HepG2 (cell line): Measurements from ENCODE around the gene SCUBE1. TPM values are rescaled to one million over a fixed set of nuclear protein-coding genes. Genes with fewer than 3 reads are reported as not detected.

Experiments used
- ATAC-seq: fragments of 200-7000 bp; cut with Tn5 transposase; 3 replicates; pipeline ENCODE4 v1.9.1; 2020; ENCODE audit warnings: mild to moderate bottlenecking, moderate library complexity
- BruUV-seq: library from RNA; stranded (reverse); fragments of 400-500 nt; replicated peaks from 2 replicates; lab custom pipeline; 2021; lab: Mats Ljungman, UMichigan
- CTCF ChIA-PET: fragments of 300-600 bp; formaldehyde crosslinking; extraction: SDS; loops from one replicate; lab custom pipeline; 2021; ENCODE audit warnings: low total read pairs, inconsistent platforms, low intra/inter-chr PET ratio; lab: Yijun Ruan, JAX
- POLR2A ChIA-PET: fragments of 350-600 bp; sonication (Branson Sonifier 250); formaldehyde crosslinking; loops from one replicate; lab custom pipeline; 2020; ENCODE audit warnings: antibody characterized with exemption, inconsistent platforms; lab: Yijun Ruan, JAX
- DNase-seq: peaks from one replicate; pipeline ENCODE4 v3.0.0-alpha.2; 2015; ENCODE audit warnings: low spot score
- FAIRE-seq: peaks from 3 replicates; lab custom pipeline; 2011; peaks lifted over from hg19 to GRCh38; lab: Jason Lieb, UNC
- H2AFZ ChIP-seq: one replicate; pipeline ENCODE4 v1.6.1; 2011; ENCODE audit warnings: low read length, inconsistent platforms
- H3K27ac ChIP-seq: fragments of 300-600 bp; 3 replicates; pipeline ENCODE4 v1.8.0; 2011; ENCODE audit warnings: mixed run types, mild to moderate bottlenecking, mixed read lengths, low read length, inconsistent platforms; ENCODE audit not compliant: insufficient read depth; ENCODE audit errors: extremely low read length
- H3K27me3 ChIP-seq, 2 experiments: fragments of 200-600 bp in 1 of 2; 2 replicates in 1 of 2; 3 replicates in 1 of 2; pipeline versions ENCODE4 v1.6.0 to v1.8.0; 2011; ENCODE audit warnings: low read length in 2 of 2, mild to moderate bottlenecking in 2 of 2, moderate library complexity in 2 of 2, inconsistent platforms in 1 of 2; ENCODE audit not compliant: insufficient read depth in 2 of 2, control insufficient read depth in 1 of 2
- H3K36me3 ChIP-seq, 2 experiments: fragments of 200-600 bp in 1 of 2; replicated peaks in 1 of 2; 2 replicates in 1 of 2; 3 replicates in 1 of 2; pipeline versions ENCODE4 v1.5.1 to v1.8.0; 2011; ENCODE audit warnings: low read length in 2 of 2, inconsistent platforms in 1 of 2; ENCODE audit not compliant: insufficient read depth in 2 of 2, control insufficient read depth in 1 of 2
- H3K4me1 ChIP-seq: 2 replicates; pipeline ENCODE4 v1.5.1; 2012; ENCODE audit warnings: low read length, inconsistent platforms; ENCODE audit not compliant: insufficient read depth
- H3K4me2 ChIP-seq: 2 replicates; pipeline ENCODE4 v1.6.0; 2011; ENCODE audit warnings: low read depth, low read length, inconsistent platforms
- H3K4me3 ChIP-seq, 3 experiments: fragments of 200-600 bp in 1 of 3; sonication (generic), shearing (Covaris generic) in 1 of 3; replicated peaks in 1 of 3; 2 replicates each; pipeline ENCODE4 v1.5.1; 2011 to 2016; ENCODE audit warnings: low read length in 3 of 3, inconsistent platforms in 2 of 3, low read depth in 2 of 3, mild to moderate bottlenecking in 2 of 3, control low read depth in 1 of 3, mixed read lengths in 1 of 3; ENCODE audit not compliant: insufficient read depth in 1 of 3
- H3K79me2 ChIP-seq: one replicate; pipeline ENCODE4 v1.6.1; 2011; ENCODE audit warnings: low read length, inconsistent platforms; ENCODE audit not compliant: insufficient read depth
- H3K9ac ChIP-seq: 2 replicates; pipeline ENCODE4 v1.6.0; 2011; ENCODE audit warnings: mild to moderate bottlenecking, low read depth, low read length, inconsistent platforms; ENCODE audit not compliant: insufficient read depth
- H3K9me3 ChIP-seq: 2 replicates; pipeline ENCODE4 v1.5.1; 2012; ENCODE audit warnings: mild to moderate bottlenecking, low read length
- H4K20me1 ChIP-seq: 2 replicates; pipeline ENCODE4 v1.6.0; 2011; ENCODE audit warnings: inconsistent platforms, mild to moderate bottlenecking, low read length, moderate library complexity; ENCODE audit not compliant: insufficient read depth
- KMT2A ChIP-seq: sonication (generic); formaldehyde crosslinking; IDR thresholded peaks from 2 replicates; pipeline ENCODE4 v1.4.0; 2020; ENCODE audit warnings: missing genetic modification reagents
- SP1 ChIP-seq, 2 experiments: fragments of 450-650 bp in 1 of 2; sonication (generic) in 1 of 2; formaldehyde crosslinking in 1 of 2; IDR thresholded peaks; 2 replicates each; pipeline versions ENCODE4 v1.4.0 to v1.6.1; 2016 to 2020; ENCODE audit warnings: missing genetic modification reagents in 1 of 2
- ZNF234 ChIP-seq: sonication (generic); formaldehyde crosslinking; conservative IDR thresholded peaks from 2 replicates; pipeline ENCODE4 v1.5.1; 2020; ENCODE audit warnings: mild to moderate bottlenecking, missing genetic modification reagents
- ZNF451 ChIP-seq: sonication (generic); formaldehyde crosslinking; IDR thresholded peaks from 2 replicates; pipeline ENCODE4 v1.5.0; 2020; ENCODE audit warnings: mild to moderate bottlenecking, missing genetic modification reagents
- ZNF883 ChIP-seq: sonication (generic); formaldehyde crosslinking; IDR thresholded peaks from 2 replicates; pipeline ENCODE4 v1.5.1; 2020; ENCODE audit warnings: mild to moderate bottlenecking, missing genetic modification reagents; ENCODE audit errors: not compliant biosample characterization
- WGBS: methylation state at CpG from one replicate; pipeline ENCODE4 v1.1.6; 2017; ENCODE audit warnings: low lambda C conversion rate; 5-methylcytosine and 5-hydroxymethylcytosine counted together
- in situ Hi-C: cut with HindIII; loops from 2 replicates; pipeline ENCODE4 v1.10.0; 2017; ENCODE audit warnings: low pct_unique_long_range_greater_than_20kb; ENCODE audit not compliant: extremely low pct_ligation_motif_present
- intact Hi-C: fragments of 100-400 bp; cut with micrococcal nuclease; formaldehyde crosslinking; loops from one replicate; pipeline ENCODE4 v1.10.0; 2022; ENCODE audit not compliant: unreplicated experiment
- polyA plus RNA-seq, 8 experiments: library from polyadenylated mRNA; depleted of rRNA in 3 of 8; stranded (reverse) in 7 of 8; unstranded in 1 of 8; fragments of >200 nt; fragmentation: Illumina TruSeq in 4 of 8; extraction: Trizol in 4 of 8; gene quantifications; 2 replicates each; pipeline versions ENCODE4 v1.2.1 to v1.2.3, GENCODE V29; 2011 to 2016; ENCODE audit warnings: low read depth in 4 of 8, missing spikeins in 1 of 8, mixed read lengths in 1 of 8; ENCODE audit not compliant: insufficient read depth in 1 of 8
- total RNA-seq, 5 experiments: library from RNA; depleted of rRNA; stranded (reverse); fragments of >200 nt; fragmentation: Illumina TruSeq; extraction: Trizol; gene quantifications; 2 replicates each; pipeline ENCODE4 v1.2.3, GENCODE V29; 2016; ENCODE audit warnings: low read depth in 1 of 5
- TF ChIP-seq, protein P1 (sequence below): sonication (generic); formaldehyde crosslinking; IDR thresholded peaks from 2 replicates; pipeline ENCODE4 v1.5.0; 2020; ENCODE audit warnings: mild to moderate bottlenecking, missing genetic modification reagents

Gene SCUBE1
- total and polyA plus RNA-seq, 2 of the 13 experiments (the other 11 are each of a cell fraction or from before 2014, with no cell fraction given): under 0.01 to 0.05 TPM

DNA sequence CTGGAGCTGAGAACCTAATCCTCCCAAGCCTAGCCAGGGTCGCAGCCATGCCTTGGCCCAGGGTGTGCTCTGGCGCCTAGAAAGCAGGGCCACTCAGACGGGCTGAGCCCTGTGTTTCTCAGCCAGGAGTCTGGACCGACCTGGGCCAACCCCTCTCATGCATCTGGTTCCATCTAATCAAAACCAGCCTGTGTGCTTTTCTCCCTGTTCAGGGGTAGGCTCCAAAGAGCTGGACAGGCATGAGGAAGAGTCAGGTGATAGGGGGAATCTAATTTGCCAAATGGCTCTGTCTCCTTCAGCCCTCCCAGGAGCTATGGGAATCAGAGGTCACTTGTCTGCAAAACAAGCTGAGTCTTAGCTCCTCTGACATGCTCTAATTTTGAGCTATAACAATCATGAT lies 55.7 kb downstream of the SCUBE1 start:
- ATAC-seq (no peak), DNase-seq (no peak)
- 20% methylated on average over 1 of the region's 4 CpGs for WGBS
- H3K79me2 ChIP-seq: no peaks in the 10 kb centered on the region
- no peaks in the 10 kb centered on the region for H3K36me3 ChIP-seq
- BruUV-seq: no TSS peak
- ChIA-PET POLR2A (no interaction called here), CTCF (no interaction called here)
- H3K4me1 ChIP-seq: peaks cover 11% of the 10 kb centered on the region
- no peaks in the 10 kb centered on the region; the same call in 1 of the 2 replicates for H4K20me1 ChIP-seq
- no peak overlapping the region for H3K4me2 ChIP-seq
- H3K27ac ChIP-seq: no peak overlapping the region
- no peaks in the 10 kb centered on the region for H3K9me3 ChIP-seq
- no peak overlapping the region for H2AFZ ChIP-seq
- no peak overlapping the region for H3K9ac ChIP-seq
- intact Hi-C loops: no loop called here
- no peak overlapping the region for H3K4me3 ChIP-seq
- in situ Hi-C loops: no loop called here
- peaks cover 13 to 84% of the 10 kb centered on the region in 2 experiments for H3K27me3 ChIP-seq
- no peak for TF ChIP-seq KMT2A
- TF ChIP-seq, protein P1, sequence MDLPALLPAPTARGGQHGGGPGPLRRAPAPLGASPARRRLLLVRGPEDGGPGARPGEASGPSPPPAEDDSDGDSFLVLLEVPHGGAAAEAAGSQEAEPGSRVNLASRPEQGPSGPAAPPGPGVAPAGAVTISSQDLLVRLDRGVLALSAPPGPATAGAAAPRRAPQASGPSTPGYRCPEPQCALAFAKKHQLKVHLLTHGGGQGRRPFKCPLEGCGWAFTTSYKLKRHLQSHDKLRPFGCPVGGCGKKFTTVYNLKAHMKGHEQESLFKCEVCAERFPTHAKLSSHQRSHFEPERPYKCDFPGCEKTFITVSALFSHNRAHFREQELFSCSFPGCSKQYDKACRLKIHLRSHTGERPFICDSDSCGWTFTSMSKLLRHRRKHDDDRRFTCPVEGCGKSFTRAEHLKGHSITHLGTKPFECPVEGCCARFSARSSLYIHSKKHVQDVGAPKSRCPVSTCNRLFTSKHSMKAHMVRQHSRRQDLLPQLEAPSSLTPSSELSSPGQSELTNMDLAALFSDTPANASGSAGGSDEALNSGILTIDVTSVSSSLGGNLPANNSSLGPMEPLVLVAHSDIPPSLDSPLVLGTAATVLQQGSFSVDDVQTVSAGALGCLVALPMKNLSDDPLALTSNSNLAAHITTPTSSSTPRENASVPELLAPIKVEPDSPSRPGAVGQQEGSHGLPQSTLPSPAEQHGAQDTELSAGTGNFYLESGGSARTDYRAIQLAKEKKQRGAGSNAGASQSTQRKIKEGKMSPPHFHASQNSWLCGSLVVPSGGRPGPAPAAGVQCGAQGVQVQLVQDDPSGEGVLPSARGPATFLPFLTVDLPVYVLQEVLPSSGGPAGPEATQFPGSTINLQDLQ (CRISPR knock-in tag): no peak
- no peak for TF ChIP-seq ZNF883 (CRISPR knock-in tag)
- no peak for TF ChIP-seq ZNF451 (CRISPR knock-in tag)
- no peak for TF ChIP-seq ZNF234 (CRISPR knock-in tag)
- no peak for TF ChIP-seq SP1 (IDR thresholded peaks at IDR 0.05)
- no peak for TF ChIP-seq SP1 (CRISPR knock-in tag; IDR thresholded peaks at IDR 0.05)
- TF ChIP-seq, all 625 proteins: peak for 0
- no peak for FAIRE-seq
